ENCODE measurements around the gene RUBCN. TPM values are rescaled to one million over a fixed set of nuclear protein-coding genes. Genes with fewer than 3 reads are reported as not detected.
A peak's percentile ranks its signal among the peaks of the same experiment; 100 is the strongest.
"Not testable (repeated sequence)": the region's sequence is repeated elsewhere in the genome, so short reads cannot be mapped to it uniquely, and the experiment has no call there.

The RUBCN gene
- total RNA-seq, 2 experiments from 2014 or later, result 48.4 to 50.2 TPM

DNA sequence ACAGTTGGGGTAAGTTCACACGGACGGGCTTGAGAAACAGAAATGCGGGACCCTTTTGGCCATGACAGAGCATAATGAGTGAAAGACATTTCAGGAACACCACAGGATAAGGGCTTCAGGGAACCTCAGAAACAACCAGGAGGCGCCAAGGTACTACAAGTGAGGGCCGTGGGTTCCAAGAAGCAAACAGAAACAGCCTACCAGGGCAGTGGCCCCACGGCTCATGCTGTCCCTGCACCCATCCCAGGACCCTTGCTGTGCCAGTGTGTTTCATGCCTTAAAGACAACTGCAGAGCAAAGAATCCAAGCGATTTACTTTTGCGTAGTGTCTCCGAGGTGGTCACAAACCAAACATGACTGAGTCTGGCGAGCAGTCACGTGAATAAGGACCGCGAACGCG, 54.0 kb downstream of the RUBCN start:
- Mint-ChIP-seq H3K9me3 (ENCODE audit: insufficient read depth) (no peaks in the 10 kb centered on the region), H3K27ac (no peak overlapping the region), H3K27me3 (ENCODE audit: low read depth) (no peaks in the 10 kb centered on the region), H3K4me3 (no peak overlapping the region), H3K36me3 (ENCODE audit: low read depth) (peaks cover 47% of the 10 kb centered on the region), H3K4me1 (ENCODE audit: low read depth) (peaks cover 14% of the 10 kb centered on the region)
- ATAC-seq (no peak), DNase-seq (no peak)
- ChIA-PET CTCF (interaction anchor here (0.7 to 0.9 kb wide), 2 partner anchors 28 to 60 kb away, joined by 3 read pairs; no protein-coding TSS in a partner anchor), POLR2A (no interaction called here)

GRCh38 chr3:197680955-197681521, 55.7 kb downstream of the RUBCN start:
- Mint-ChIP-seq H3K27me3 (ENCODE audit: low read depth) (no peaks in the 10 kb centered on the region), H3K27ac (no peak overlapping the region), H3K4me1 (ENCODE audit: low read depth) (peaks cover 14% of the 10 kb centered on the region), H3K36me3 (ENCODE audit: low read depth) (peaks cover 51% of the 10 kb centered on the region), H3K4me3 (no peak overlapping the region), H3K9me3 (ENCODE audit: insufficient read depth) (no peaks in the 10 kb centered on the region)
- ChIA-PET CTCF (interaction anchor here (0.7 kb wide), 1 partner anchor 55 kb away, joined by 3 read pairs; no protein-coding TSS in a partner anchor), POLR2A (no interaction called here)
- DNase-seq (no peak), ATAC-seq (no peak)

GRCh38 chr3:197675951-197676350, 60.8 kb downstream of the RUBCN start:
- POLR2A ChIA-PET, result no interaction called here
- H3K27ac Mint-ChIP-seq, result no peak overlapping the region
- peaks cover 56% of the 10 kb centered on the region for H3K36me3 Mint-ChIP-seq (ENCODE audit: low read depth)
- H3K4me1 Mint-ChIP-seq (ENCODE audit: low read depth), result no peaks in the 10 kb centered on the region
- ATAC-seq, result no peak
- no peak for DNase-seq
- no peaks in the 10 kb centered on the region for H3K9me3 Mint-ChIP-seq (ENCODE audit: insufficient read depth)
- no peak overlapping the region for H3K4me3 Mint-ChIP-seq
- CTCF ChIA-PET, result no interaction called here
- no peaks in the 10 kb centered on the region for H3K27me3 Mint-ChIP-seq (ENCODE audit: low read depth)

DNA sequence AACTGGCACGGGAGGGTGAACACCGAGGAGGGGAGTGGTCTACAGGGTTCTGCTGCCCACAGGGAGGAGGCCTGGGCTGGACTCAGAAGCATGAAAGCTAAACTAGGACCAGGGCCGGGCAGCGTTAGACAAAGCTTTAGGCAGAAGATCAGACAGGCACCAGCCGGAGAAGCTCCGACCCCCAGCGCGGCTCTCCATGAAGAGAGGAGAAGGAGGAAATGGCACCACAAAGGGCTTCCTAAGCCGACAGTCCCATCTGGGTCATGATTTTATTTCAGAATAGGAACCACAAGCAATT, 61.2 kb downstream of the RUBCN start:
- ChIA-PET CTCF (no interaction called here), POLR2A (no interaction called here)
- peaks cover 54% of the 10 kb centered on the region for H3K36me3 Mint-ChIP-seq (ENCODE audit: low read depth)
- H3K27ac Mint-ChIP-seq, result no peak overlapping the region
- no peaks in the 10 kb centered on the region for H3K9me3 Mint-ChIP-seq (ENCODE audit: insufficient read depth)
- no peak for ATAC-seq
- H3K27me3 Mint-ChIP-seq (ENCODE audit: low read depth), result no peaks in the 10 kb centered on the region
- DNase-seq, result no peak
- H3K4me1 Mint-ChIP-seq (ENCODE audit: low read depth), result no peaks in the 10 kb centered on the region
- no peak overlapping the region for H3K4me3 Mint-ChIP-seq

DNA sequence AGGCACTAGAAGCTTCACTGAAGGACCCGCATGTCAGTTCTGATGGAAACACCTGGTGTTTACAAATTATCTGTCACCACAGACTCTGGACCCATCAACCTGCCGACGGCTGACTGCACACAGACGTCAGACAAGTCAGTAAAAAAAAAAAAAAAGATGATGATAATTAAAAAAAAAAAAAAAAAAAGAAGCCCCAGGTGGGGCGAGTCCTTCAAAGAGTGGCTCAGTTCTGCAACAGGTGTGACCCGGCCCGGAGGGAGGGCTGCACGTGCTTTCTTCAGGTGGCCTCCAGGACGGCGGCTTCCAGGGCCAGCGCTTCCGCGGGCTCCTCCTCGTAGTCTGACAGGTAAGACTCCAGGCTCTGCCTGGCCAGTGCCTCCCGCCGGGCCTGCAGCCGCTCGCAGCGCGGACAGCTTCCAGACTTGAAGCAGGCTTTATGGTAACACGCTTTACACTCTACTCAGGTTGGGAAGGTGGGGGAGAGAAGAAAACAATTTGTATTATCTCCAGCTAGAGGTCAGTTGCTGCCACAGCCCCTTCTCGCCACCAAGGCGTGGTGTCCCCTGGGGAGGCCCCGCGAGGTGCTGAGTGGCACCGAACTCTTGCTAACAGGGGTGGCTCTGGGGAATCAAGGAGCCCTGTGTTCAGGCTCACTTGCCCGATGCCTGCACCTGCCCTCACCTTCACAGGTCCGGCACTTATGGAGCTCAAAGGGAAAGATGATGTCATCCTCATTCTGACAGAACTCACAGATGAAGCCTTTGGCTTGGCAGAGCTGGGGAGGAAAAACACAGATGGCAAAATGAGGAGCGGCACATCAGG, 61.8 kb downstream of the RUBCN start:
- Mint-ChIP-seq H3K4me1 (ENCODE audit: low read depth) (no peaks in the 10 kb centered on the region), H3K36me3 (ENCODE audit: low read depth) (peaks cover 51% of the 10 kb centered on the region), H3K27me3 (ENCODE audit: low read depth) (no peaks in the 10 kb centered on the region), H3K9me3 (ENCODE audit: insufficient read depth) (no peaks in the 10 kb centered on the region), H3K27ac (no peak overlapping the region), H3K4me3 (no peak overlapping the region)
- ChIA-PET CTCF (no interaction called here), POLR2A (no interaction called here)
- ATAC-seq (no peak), DNase-seq (no peak)

DNA sequence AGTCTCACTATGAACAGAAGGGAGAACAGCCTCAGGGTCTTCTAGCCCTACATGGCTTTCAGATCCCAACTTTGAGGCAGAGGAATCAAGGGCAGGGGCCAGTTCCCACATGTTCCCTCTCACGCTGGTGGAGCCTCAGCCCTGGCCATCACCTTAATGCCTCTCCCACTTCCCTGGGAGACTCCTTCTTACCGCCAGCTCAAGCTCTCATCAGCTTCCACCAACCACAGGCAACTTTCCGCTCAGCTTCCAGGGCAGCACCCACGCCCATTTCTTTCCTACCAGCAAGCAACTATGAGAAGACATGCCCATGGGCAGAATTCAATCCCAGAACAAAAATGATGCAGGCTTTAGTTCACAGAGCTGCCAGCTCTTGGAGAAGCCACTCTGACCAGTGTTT, 63.5 kb downstream of the RUBCN start:
- ATAC-seq (no peak), DNase-seq (no peak)
- CTCF ChIA-PET, result no interaction called here
- peak overlapping the region; percentile 34 for H3K27ac Mint-ChIP-seq
- H3K36me3 Mint-ChIP-seq (ENCODE audit: low read depth), result peaks cover 43% of the 10 kb centered on the region
- no peaks in the 10 kb centered on the region for H3K27me3 Mint-ChIP-seq (ENCODE audit: low read depth)
- POLR2A ChIA-PET, result interaction anchor here (0.9 kb wide), 1 partner anchor 26 kb away, joined by 3 read pairs; no protein-coding TSS in a partner anchor
- H3K4me3 Mint-ChIP-seq, result no peak overlapping the region
- no peaks in the 10 kb centered on the region for H3K9me3 Mint-ChIP-seq (ENCODE audit: insufficient read depth)
- no peaks in the 10 kb centered on the region for H3K4me1 Mint-ChIP-seq (ENCODE audit: low read depth)

GRCh38 chr3:197670361-197670760, 66.3 kb downstream of the RUBCN start:
- Mint-ChIP-seq H3K4me1 (ENCODE audit: low read depth) (no peaks in the 10 kb centered on the region), H3K27ac (no peak overlapping the region), H3K4me3 (no peak overlapping the region), H3K36me3 (ENCODE audit: low read depth) (peaks cover 26% of the 10 kb centered on the region), H3K27me3 (ENCODE audit: low read depth) (no peaks in the 10 kb centered on the region), H3K9me3 (ENCODE audit: insufficient read depth) (no peaks in the 10 kb centered on the region)
- no peak for ATAC-seq
- CTCF ChIA-PET, result interaction anchor here (0.9 to 1.5 kb wide), 2 partner anchors 19 to 71 kb away, joined by 3 to 8 read pairs; no protein-coding TSS in a partner anchor
- POLR2A ChIA-PET, result interaction anchor here (0.7 kb wide), 2 partner anchors 71 to 474 kb away, joined by 3 read pairs; no protein-coding TSS in a partner anchor
- no peak for DNase-seq

DNA sequence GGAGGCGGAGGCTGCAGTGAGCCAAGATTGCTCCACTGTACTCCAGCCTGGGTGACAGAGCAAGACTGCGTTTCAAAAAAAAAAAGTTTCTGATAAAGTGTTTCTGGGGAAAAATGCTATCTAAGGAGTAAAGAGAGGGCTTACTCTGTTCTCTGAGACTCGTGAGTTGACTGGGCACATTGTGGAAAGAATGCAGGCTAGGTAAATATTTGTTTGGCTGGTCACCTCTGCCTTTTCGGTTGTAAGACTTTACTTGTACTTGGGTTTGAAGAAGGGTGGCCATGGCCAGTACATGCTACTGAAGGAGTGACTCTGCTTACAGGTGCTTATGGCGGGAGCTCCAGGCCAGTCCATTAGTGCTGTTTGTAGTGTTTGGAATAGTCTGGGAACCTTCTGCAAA, 68.7 kb downstream of the RUBCN start:
- Mint-ChIP-seq H3K4me1 (ENCODE audit: low read depth) (peaks cover 3% of the 10 kb centered on the region), H3K27me3 (ENCODE audit: low read depth) (no peaks in the 10 kb centered on the region), H3K4me3 (no peak overlapping the region), H3K36me3 (ENCODE audit: low read depth) (peaks cover 9% of the 10 kb centered on the region), H3K27ac (no peak overlapping the region), H3K9me3 (ENCODE audit: insufficient read depth) (no peaks in the 10 kb centered on the region)
- CTCF ChIA-PET, result no interaction called here
- DNase-seq (no peak), ATAC-seq (no peak)
- POLR2A ChIA-PET, result no interaction called here

DNA sequence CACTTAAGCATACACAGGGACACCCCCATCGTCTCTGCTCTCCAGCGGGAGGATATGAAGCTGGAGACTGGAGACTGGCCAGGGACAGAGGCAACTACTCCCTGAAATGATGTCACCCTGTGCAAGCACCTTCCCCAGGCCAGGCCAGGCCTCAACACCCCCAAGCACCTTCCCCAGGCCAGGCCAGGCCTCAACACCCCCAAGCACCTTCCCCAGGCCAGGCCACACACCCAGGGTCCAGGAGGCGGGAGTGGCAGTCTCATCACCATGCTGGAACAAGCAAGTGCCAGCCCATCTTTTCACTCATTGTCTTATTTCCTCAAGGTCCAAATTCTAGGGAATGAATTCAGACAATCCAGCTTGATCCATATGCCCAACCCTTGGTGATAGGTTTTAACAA, 69.4 kb downstream of the RUBCN start:
- H3K27me3 Mint-ChIP-seq (ENCODE audit: low read depth); H3K4me3 Mint-ChIP-seq; DNase-seq; H3K9me3 Mint-ChIP-seq (ENCODE audit: insufficient read depth); CTCF ChIA-PET; POLR2A ChIA-PET; H3K4me1 Mint-ChIP-seq (ENCODE audit: low read depth); ATAC-seq; H3K36me3 Mint-ChIP-seq (ENCODE audit: low read depth); H3K27ac Mint-ChIP-seq: not testable (repeated sequence)

DNA sequence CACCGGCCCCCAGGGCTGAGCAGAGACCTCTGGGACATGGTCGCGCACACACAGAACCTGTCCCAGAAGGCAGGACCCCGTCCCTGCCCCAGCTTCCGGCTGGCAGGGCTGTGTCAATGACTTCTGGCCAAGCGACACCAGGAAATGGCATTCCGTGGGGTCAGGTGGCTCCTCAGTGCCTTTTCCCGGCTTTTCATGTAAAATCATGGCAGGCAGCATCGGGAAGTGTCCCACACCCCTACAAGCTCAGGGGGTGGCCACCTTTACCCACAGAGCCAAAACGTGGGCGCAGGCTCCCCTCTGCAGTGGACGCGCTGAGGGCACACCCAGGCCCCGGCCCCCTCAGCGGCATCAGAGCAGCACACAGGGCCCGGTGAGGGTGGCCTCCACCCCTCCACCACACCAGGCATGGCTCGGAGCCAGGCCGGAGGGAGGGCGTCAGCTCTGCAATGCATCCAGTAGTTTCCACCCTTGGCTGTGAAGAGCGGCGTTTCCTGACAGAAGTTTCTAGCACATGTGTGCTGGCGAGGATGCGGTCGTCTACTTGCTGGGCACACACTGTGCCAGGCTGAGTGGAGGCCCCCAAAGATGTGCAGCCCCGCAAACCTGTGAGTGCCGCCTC, 70.4 kb downstream of the RUBCN start:
- POLR2A ChIA-PET; H3K36me3 Mint-ChIP-seq (ENCODE audit: low read depth); H3K9me3 Mint-ChIP-seq (ENCODE audit: insufficient read depth); H3K4me3 Mint-ChIP-seq; H3K27ac Mint-ChIP-seq; H3K27me3 Mint-ChIP-seq (ENCODE audit: low read depth); CTCF ChIA-PET; DNase-seq; ATAC-seq: not testable (repeated sequence)
- peaks cover 11% of the 10 kb centered on the region for H3K4me1 Mint-ChIP-seq (ENCODE audit: low read depth)

GRCh38 chr3:197665549-197665948, 71.2 kb downstream of the RUBCN start:
- H3K27ac Mint-ChIP-seq; H3K27me3 Mint-ChIP-seq (ENCODE audit: low read depth); CTCF ChIA-PET; H3K36me3 Mint-ChIP-seq (ENCODE audit: low read depth); POLR2A ChIA-PET; H3K4me3 Mint-ChIP-seq; DNase-seq; H3K9me3 Mint-ChIP-seq (ENCODE audit: insufficient read depth): not testable (repeated sequence)
- peaks cover 11% of the 10 kb centered on the region for H3K4me1 Mint-ChIP-seq (ENCODE audit: low read depth)
- peak; percentile 2 for ATAC-seq

- Mint-ChIP-seq H3K4me1 (ENCODE audit: low read depth) (peaks cover 11% of the 10 kb centered on the region), H3K4me3 (peak overlapping the region; percentile 45)
- ATAC-seq, result peak; percentile 98
- H3K9me3 Mint-ChIP-seq (ENCODE audit: insufficient read depth); H3K36me3 Mint-ChIP-seq (ENCODE audit: low read depth); POLR2A ChIA-PET; CTCF ChIA-PET; H3K27me3 Mint-ChIP-seq (ENCODE audit: low read depth); DNase-seq; H3K27ac Mint-ChIP-seq: not testable (repeated sequence)
These were observed 71.6 kb downstream of the RUBCN start for GRCh38 chr3:197665142-197665491.
